ENCODE data around the gene NDUFA11. TPM values are rescaled to one million over a fixed set of nuclear protein-coding genes. Genes with fewer than 3 reads are reported as not detected.

The NDUFA11 gene
- total and polyA plus RNA-seq, 2 of the 13 experiments (the other 11 are each of a cell fraction or from before 2014, with no cell fraction given), result 286 to 378 TPM

DNA sequence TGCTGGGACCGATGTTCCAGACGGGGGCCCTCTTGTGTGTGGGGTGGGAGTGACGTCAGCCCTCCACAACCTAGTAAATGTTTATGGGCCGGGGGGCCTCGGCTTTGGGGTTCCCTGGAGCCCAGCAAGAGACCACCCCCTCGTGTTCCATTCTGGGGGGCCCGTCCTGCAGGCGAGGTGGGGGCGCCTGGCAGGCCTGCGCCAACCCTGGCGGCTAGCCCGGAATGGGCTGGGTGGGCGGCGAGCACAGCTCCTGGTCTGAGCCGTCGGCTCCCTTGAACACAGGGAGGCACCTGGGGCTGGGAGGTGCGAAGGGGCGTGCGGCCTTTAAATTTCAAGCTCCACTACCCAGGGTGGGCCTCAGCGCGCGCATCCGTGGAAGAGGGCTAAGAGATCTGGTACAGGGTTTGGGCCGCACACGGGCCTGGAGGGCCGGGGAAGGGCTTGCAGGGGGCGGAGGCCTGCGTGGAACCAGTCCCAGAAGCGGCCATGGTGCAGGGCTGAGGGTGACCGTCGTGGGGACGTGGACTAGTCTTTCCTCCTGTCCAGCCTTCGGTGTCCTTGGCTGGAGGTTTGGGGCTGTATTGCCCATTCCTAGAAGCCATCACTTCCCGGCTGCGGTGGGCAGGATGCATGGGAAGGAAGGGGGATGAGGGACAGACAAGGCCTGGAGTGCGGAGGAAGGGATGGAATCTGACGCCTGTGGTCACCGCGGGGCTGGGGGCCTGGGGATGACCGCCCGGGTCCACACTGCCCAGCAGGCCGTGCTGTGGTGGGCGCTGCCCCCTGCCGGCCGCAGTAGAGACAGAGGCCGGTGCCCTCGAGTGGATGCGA is 11.4 kb downstream of the NDUFA11 start (continued):
- TF ChIP-seq, protein P1, sequence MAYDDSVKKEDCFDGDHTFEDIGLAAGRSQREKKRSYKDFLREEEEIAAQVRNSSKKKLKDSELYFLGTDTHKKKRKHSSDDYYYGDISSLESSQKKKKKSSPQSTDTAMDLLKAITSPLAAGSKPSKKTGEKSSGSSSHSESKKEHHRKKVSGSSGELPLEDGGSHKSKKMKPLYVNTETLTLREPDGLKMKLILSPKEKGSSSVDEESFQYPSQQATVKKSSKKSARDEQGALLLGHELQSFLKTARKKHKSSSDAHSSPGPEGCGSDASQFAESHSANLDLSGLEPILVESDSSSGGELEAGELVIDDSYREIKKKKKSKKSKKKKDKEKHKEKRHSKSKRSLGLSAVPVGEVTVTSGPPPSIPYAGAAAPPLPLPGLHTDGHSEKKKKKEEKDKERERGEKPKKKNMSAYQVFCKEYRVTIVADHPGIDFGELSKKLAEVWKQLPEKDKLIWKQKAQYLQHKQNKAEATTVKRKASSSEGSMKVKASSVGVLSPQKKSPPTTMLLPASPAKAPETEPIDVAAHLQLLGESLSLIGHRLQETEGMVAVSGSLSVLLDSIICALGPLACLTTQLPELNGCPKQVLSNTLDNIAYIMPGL (CRISPR knock-in tag; IDR thresholded peaks at IDR 0.05; ENCODE audit: borderline replicate concordance in 1 of 2, low read depth in 1 of 2), result peak; percentile 71 to 87
- TF ChIP-seq TCF12 (IDR thresholded peaks at IDR 0.05), result no peak
- 0 out of 2 replicates have a peak, but pooled peaks have one; percentile 35 for TF ChIP-seq TCF12 (CRISPR knock-in tag; IDR thresholded peaks at IDR 0.05)
- no peak for TF ChIP-seq ZNF572 (CRISPR knock-in tag; IDR thresholded peaks at IDR 0.05)
- TF ChIP-seq, protein P2, sequence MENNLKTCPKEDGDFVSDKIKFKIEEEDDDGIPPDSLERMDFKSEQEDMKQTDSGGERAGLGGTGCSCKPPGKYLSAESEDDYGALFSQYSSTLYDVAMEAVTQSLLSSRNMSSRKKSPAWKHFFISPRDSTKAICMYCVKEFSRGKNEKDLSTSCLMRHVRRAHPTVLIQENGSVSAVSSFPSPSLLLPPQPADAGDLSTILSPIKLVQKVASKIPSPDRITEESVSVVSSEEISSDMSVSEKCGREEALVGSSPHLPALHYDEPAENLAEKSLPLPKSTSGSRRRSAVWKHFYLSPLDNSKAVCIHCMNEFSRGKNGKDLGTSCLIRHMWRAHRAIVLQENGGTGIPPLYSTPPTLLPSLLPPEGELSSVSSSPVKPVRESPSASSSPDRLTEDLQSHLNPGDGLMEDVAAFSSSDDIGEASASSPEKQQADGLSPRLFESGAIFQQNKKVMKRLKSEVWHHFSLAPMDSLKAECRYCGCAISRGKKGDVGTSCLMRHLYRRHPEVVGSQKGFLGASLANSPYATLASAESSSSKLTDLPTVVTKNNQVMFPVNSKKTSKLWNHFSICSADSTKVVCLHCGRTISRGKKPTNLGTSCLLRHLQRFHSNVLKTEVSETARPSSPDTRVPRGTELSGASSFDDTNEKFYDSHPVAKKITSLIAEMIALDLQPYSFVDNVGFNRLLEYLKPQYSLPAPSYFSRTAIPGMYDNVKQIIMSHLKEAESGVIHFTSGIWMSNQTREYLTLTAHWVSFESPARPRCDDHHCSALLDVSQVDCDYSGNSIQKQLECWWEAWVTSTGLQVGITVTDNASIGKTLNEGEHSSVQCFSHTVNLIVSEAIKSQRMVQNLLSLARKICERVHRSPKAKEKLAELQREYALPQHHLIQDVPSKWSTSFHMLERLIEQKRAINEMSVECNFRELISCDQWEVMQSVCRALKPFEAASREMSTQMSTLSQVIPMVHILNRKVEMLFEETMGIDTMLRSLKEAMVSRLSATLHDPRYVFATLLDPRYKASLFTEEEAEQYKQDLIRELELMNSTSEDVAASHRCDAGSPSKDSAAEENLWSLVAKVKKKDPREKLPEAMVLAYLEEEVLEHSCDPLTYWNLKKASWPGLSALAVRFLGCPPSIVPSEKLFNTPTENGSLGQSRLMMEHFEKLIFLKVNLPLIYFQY (CRISPR knock-in tag; IDR thresholded peaks at IDR 0.05; ENCODE audit: borderline replicate concordance), result no peak
- TF ChIP-seq HOXA5 (CRISPR knock-in tag; IDR thresholded peaks at IDR 0.05), result no peak
- TF ChIP-seq KDM6A (CRISPR knock-in tag; IDR thresholded peaks at IDR 0.05; ENCODE audit: low read depth), result 0 out of 2 replicates have a peak, but pooled peaks have one; percentile 13
- no peak for TF ChIP-seq ZNF749 (CRISPR knock-in tag; IDR thresholded peaks at IDR 0.05; ENCODE audit: borderline replicate concordance)
- no peak for TF ChIP-seq ZNF101 (CRISPR knock-in tag; IDR thresholded peaks at IDR 0.05; ENCODE audit: borderline replicate concordance, low read depth)
- TF ChIP-seq NR2F1 (CRISPR knock-in tag; IDR thresholded peaks at IDR 0.05), result no peak
- TF ChIP-seq PAF1 (CRISPR knock-in tag; IDR thresholded peaks at IDR 0.05), result peak; percentile 94
- no peak for TF ChIP-seq ZFYVE20 (CRISPR knock-in tag; IDR thresholded peaks at IDR 0.05; ENCODE audit: borderline replicate concordance, low read depth)
- no peak for TF ChIP-seq ONECUT2 (CRISPR knock-in tag; IDR thresholded peaks at IDR 0.05)
- TF ChIP-seq, protein P3, sequence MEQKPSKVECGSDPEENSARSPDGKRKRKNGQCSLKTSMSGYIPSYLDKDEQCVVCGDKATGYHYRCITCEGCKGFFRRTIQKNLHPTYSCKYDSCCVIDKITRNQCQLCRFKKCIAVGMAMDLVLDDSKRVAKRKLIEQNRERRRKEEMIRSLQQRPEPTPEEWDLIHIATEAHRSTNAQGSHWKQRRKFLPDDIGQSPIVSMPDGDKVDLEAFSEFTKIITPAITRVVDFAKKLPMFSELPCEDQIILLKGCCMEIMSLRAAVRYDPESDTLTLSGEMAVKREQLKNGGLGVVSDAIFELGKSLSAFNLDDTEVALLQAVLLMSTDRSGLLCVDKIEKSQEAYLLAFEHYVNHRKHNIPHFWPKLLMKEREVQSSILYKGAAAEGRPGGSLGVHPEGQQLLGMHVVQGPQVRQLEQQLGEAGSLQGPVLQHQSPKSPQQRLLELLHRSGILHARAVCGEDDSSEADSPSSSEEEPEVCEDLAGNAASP (CRISPR knock-in tag; IDR thresholded peaks at IDR 0.05; ENCODE audit: borderline replicate concordance), result peak; percentile 73; the same call in 1 of the 2 replicates
- TF ChIP-seq CHD2 (IDR thresholded peaks at IDR 0.05; ENCODE audit: low read depth, low read length), result no peak
- TF ChIP-seq, protein P4, sequence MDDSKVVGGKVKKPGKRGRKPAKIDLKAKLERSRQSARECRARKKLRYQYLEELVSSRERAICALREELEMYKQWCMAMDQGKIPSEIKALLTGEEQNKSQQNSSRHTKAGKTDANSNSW (CRISPR knock-in tag; IDR thresholded peaks at IDR 0.05; ENCODE audit: borderline replicate concordance), result no peak
